ENCODE measurements around the gene PAIP2. TPM values are rescaled to one million over a fixed set of nuclear protein-coding genes. Genes with fewer than 3 reads are reported as not detected.
"Not testable (repeated sequence)": the region's sequence is repeated elsewhere in the genome, so short reads cannot be mapped to it uniquely, and the experiment has no call there.

PAIP2 gene
- total RNA-seq, 1 donor from 2014 or later, result 70.0 TPM

- Histone ChIP-seq H3K27ac (peak overlapping the region; percentile 81), H3K4me1 (peaks cover 10% of the 10 kb centered on the region), H3K4me3 (peak overlapping the region; percentile 49), H3K9me3 (no peaks in the 10 kb centered on the region), H3K36me3 (no peaks in the 10 kb centered on the region), H3K27me3 (no peaks in the 10 kb centered on the region)
- peak; percentile 12 for TF ChIP-seq CTCF (IDR thresholded peaks at IDR 0.05)
- ATAC-seq, result no peak
- peak; percentile 26 for DNase-seq
- intact Hi-C loops (cut with DNase I), result no loop called here
These were observed 43.7 kb downstream of the PAIP2 start for GRCh38 chr5:139385061-139386049.

GRCh38 chr5:139386050-139386438, 44.4 kb downstream of the PAIP2 start:
- no peaks in the 10 kb centered on the region for H3K9me3 ChIP-seq
- H3K4me3 ChIP-seq, result no peak overlapping the region
- ATAC-seq, result no peak
- intact Hi-C loops (cut with DNase I), result no loop called here
- no peaks in the 10 kb centered on the region for H3K27me3 ChIP-seq
- DNase-seq, result peak; percentile 20
- H3K27ac ChIP-seq, result no peak overlapping the region
- H3K4me1 ChIP-seq, result peaks cover 10% of the 10 kb centered on the region
- H3K36me3 ChIP-seq, result no peaks in the 10 kb centered on the region
- TF ChIP-seq CTCF (IDR thresholded peaks at IDR 0.05), result no peak

GRCh38 chr5:139386956-139387355, 45.3 kb downstream of the PAIP2 start:
- intact Hi-C loops (cut with DNase I); H3K9me3 ChIP-seq; H3K36me3 ChIP-seq; H3K4me3 ChIP-seq; ATAC-seq; H3K27me3 ChIP-seq; H3K27ac ChIP-seq: not testable (repeated sequence)
- DNase-seq, result peak; percentile 44
- H3K4me1 ChIP-seq, result peaks cover 10% of the 10 kb centered on the region

- no peak for TF ChIP-seq CTCF (IDR thresholded peaks at IDR 0.05)
- Histone ChIP-seq H3K9me3 (no peaks in the 10 kb centered on the region), H3K36me3 (no peaks in the 10 kb centered on the region), H3K27me3 (no peaks in the 10 kb centered on the region), H3K4me3 (no peak overlapping the region), H3K27ac (no peak overlapping the region), H3K4me1 (peaks cover 10% of the 10 kb centered on the region)
- DNase-seq, result peak; percentile 59
- ATAC-seq, result no peak
- intact Hi-C loops (cut with DNase I), result no loop called here
These were observed 46.0 kb downstream of the PAIP2 start for GRCh38 chr5:139387611-139388197.

- peaks cover 16% of the 10 kb centered on the region for H3K4me1 ChIP-seq
- H3K27me3 ChIP-seq, result peaks cover under 1% of the 10 kb centered on the region
- ATAC-seq, result peak; percentile 3
- no peaks in the 10 kb centered on the region for H3K36me3 ChIP-seq
- no peaks in the 10 kb centered on the region for H3K9me3 ChIP-seq
- no peak overlapping the region for H3K4me3 ChIP-seq
- DNase-seq, result peak; percentile 63
- TF ChIP-seq CTCF (IDR thresholded peaks at IDR 0.05), result no peak
- no peak overlapping the region for H3K27ac ChIP-seq
- intact Hi-C loops (cut with DNase I), result no loop called here
These were observed 46.7 kb downstream of the PAIP2 start for GRCh38 chr5:139388198-139388821.

Data from upper lobe of right lung (tissue), 1 donor.